Skeletal muscle cell (primary cell): ENCODE results near the gene CCDC201.
A peak's percentile ranks its signal among the peaks of the same experiment; 100 is the strongest.

Experiments used
- DNase-seq: peaks from one replicate; pipeline ENCODE4 v3.0.0-alpha.2; 2010; ENCODE audit warnings: low read depth
- H3K4me3 ChIP-seq: 2 replicates; pipeline ENCODE4 v1.5.1; 2011; ENCODE audit warnings: low read depth, mild to moderate bottlenecking, control low read depth, low read length, moderate library complexity

The CCDC201 gene

DNA sequence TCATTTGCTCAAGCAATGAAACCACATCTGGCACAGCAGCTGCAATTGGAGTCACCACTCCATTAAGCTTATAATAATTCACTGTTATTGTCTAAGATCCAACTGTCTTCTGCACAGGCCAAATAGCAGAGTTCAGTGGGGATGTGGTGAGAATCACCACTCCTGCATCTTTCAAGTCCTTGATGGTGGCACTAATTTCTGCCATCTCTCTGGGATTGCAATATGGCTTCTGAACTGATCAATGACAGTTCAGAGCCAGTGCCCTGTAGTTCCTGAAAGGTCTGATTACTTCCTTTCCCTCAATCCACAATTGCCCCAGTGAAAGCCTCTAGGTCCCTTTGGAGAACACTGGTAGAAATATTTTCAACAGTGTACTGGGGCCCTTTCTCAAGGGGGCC, 21.8 kb upstream of the CCDC201 start:
- DNase-seq, result no peak
- H3K4me3 ChIP-seq, result no peak overlapping the region

DNA sequence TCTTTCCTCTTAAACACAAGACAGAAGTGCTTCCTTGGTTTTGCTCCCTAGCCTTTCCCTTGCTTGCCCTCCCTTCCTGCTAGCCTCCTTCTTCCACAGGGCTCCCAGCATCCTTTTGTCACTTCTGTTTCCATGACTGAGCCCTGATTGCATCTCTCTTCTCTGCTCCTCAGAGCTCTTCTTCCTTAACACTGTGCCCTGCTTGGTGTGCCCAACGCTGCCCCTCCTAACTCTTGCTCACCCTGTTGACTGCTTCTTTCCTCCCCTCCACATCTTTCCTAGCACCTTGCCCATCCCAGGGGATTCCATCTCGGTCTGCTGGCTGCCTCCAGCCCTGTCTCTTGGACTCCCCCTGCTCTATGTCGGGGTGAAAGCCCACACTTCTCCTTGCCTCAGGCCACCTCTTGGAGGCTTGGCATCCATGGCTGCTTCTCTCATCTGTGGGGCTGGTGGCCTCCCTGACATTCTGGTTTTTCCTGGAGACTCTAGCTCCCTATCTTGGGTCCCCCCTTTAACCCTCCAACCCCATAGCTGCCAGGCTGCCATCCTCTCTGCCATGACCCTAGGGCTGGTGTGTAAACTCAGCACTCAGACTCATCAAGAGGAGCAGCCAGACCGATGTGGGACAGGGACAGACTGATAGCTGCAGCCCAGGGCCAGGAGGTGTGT, 21.2 kb upstream of the CCDC201 start:
- no peak for DNase-seq

DNA sequence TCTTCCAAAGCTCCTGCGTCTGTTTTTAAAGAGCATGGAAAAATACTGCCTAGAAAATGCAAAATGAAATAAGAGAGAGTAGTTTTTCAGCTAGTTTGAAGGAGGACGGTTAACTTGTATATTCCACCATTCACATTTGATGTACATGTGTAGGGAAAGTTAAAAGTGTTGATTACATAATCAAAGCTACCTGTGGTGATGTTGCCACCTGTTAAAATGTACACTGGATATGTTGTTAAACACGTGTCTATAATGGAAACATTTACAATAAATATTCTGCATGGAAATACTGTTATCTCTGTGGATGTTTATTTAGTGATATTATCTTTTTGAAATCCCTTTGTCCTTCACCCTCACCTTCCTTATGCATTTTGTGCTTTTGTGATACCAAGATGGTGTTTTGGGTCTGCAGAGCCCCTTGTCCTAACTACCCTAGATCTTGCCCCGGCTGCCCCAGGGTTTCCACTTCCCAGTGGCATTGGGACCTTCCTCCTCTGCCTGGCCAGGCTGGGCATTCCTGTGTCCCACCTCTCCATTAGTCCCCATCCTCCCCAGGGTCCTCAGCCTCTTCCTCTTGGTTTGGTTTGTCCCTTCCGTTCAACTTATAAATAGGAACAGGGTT, 20.6 kb upstream of the CCDC201 start:
- no peak overlapping the region for H3K4me3 ChIP-seq
- DNase-seq, result no peak

More for the DNA sequence above, 21.2 kb upstream of the CCDC201 start:
- no peak overlapping the region for H3K4me3 ChIP-seq

DNA sequence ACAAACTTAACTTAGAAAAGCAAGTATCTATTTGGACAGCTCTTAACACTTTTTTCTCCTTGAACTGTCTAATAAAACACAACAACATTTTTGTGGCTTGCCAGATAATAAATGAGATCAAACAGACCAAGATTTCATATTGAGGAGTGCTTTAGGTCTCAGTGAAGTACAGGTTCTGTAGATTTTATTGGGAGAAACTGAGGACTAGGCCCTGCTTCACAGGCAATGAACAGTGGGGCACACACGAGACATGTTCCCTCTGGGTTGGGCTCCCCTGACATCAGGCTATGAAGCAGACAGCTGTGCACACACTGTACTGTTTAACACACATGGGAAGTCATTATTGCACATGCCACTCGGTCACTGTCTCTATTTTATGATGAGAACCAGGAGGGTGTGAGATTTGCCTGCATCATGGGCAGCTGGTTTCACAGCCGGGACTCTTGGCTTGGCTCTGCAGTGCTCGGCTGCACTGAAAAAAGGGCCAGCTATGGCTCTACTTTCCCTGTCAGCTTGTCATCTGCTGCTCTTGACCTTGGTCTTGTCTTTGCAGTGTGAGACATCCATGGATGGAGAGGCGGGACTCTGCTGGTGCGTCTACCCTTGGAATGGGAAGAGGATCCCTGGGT, 19.6 kb upstream of the CCDC201 start:
- no peak overlapping the region for H3K4me3 ChIP-seq
- no peak for DNase-seq

DNA sequence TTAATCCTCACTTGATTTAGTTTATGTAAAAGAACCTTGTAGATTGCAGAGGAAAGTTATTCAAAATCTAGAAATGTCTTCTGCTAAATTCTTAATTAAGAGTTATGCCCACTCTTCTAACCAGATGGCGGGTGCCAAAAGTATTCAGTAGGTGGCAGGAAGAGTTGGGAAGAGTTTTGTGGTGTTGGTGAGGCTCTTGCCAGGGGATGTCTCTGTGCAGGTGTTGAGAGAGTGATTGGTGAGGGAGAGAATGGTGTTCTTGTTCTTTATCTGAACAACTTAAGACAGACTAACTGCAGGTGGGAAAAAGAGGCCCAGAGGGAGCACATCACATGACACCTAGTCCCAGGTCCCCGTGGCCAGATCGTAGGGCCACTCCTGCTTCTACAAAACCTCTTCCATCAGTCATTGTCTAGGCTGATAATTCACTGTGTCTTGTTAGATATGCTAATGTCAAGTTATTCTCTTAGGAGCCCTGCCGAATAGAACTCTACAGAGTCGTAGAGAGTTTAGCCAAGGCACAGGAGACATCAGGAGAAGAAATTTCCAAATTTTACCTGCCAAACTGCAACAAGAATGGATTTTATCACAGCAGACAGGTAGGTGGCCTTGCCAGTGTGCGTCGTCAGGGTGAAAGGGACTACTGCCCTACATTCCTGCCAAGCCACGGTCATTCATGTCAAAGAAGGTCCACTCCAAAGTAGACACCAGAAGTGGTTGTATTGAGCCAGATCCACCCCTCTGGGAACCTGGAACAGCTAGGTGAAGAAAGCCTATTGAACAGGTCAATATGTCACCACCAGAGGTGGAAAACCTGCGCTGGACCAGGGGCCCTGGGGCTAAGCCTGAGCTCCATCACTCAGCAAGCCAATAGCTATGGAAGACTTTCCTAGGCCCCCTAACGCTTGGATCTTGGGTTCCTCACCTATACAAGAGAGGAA, 18.9 kb upstream of the CCDC201 start:
- DNase-seq, result no peak
- no peak overlapping the region for H3K4me3 ChIP-seq

DNA sequence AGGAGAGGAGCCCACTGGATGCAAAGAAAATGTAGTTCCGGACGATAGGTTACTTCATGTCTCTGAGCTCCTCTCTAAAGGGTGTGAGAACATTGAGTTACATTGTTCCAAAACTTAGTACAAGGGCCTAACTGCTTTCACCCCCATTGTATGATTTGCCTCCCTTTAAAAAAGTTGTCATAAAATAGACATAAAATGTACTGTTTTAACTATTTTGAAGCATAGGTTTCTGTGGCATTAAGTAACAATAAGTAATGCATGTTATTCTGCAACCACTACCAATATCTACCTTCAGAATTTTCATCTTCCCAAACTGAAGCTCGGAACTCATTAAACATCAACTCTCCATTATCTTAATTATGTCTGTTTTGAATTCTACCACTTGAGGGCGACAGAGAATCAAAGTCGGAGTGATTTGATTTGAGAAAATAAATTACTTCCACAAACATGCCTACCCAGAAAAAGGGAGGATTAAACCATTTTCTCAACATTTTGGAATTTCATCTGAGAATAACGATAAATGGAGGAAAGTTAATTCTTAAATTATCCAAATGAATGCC, 18.1 kb upstream of the CCDC201 start:
- no peak overlapping the region for H3K4me3 ChIP-seq
- no peak for DNase-seq

DNA sequence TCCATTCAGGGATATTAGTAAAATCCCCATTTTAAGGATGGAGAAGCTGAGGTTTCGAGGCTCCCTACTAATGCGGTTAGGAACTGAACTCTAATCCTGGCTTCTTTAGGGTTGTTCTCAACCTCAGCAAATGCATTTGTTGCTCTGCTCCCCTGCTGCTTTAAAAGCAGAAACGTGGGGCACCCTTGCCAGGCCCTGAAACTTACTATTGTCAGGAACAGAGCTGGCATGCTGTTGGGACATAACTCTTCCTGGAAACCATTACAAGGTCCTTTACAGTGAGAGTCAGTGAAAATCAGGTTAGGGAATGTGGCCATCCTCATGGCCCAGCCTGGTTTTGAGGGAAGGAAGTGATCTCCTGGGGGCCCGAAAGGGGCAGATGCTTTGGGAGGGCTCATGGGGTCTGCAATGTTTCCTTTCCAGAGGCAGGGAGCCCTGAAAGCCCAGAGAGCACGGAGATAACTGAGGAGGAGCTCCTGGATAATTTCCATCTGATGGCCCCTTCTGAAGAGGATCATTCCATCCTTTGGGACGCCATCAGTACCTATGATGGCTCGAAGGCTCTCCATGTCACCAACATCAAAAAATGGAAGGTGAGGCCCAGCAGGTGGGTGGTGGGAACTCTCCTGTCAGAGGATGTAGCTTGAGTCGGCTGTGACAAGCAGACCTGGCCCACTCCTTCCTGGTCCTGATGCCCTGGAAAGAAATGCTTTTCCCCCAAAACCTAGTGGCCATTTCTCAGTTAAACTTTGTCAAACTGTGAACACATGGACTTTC, 17.4 kb upstream of the CCDC201 start:
- DNase-seq, result no peak

DNA sequence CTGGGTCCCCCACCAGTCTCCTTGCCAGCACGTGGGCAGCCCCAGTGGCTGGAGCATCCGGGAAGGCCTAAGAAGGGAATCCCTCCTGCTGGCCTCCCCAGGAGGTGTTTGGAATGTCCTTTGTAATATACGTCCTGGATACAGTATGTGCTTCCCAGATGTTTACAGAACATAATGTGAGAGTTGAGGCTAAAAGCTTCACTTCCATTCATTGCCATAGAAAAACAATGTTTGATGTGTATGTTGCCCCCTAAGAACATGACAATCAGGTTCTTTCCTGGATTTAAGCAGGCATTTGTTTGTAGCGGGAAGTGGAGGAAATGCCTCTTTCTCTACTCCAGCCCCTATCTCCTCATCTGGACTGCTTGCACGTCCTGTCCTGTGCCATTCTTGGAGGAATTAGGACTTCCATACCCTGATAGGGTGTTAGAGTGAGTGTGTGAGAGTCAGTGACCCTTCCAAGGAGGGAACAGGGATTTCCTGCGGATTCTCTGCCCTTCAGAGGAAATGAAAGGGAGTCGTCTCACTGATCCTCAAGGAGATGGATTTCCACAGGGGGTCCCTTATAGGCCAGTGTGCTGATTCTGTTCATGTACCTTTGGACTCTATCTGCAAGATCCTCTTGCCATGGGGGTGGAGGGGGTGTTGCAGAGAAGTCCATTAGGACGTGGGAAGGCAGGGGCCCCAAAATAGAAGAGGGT, 16.6 kb upstream of the CCDC201 start:
- no peak overlapping the region for H3K4me3 ChIP-seq
- no peak for DNase-seq

More for the DNA sequence above, 17.4 kb upstream of the CCDC201 start:
- no peak overlapping the region for H3K4me3 ChIP-seq

DNA sequence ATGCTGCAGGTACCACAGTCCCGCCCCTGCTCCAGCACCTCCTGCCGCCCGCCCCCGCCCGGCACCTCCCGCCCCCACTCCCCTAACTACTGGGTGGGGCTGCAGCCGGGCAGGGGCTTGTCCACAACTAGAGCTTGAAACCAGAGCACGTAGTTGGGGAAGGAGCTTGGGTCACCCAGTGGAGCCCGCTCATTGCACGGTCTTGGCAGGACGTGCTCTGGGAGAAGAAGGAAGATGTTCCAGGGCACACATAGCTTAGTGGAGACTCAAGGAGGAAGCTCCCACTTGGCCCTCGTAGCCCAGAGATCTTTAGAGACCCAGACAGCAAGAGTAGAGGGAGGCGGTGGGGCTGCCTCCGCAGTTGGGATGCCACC, 16.1 kb upstream of the CCDC201 start:
- peak overlapping the region; percentile 41 for H3K4me3 ChIP-seq
- no peak for DNase-seq

DNA sequence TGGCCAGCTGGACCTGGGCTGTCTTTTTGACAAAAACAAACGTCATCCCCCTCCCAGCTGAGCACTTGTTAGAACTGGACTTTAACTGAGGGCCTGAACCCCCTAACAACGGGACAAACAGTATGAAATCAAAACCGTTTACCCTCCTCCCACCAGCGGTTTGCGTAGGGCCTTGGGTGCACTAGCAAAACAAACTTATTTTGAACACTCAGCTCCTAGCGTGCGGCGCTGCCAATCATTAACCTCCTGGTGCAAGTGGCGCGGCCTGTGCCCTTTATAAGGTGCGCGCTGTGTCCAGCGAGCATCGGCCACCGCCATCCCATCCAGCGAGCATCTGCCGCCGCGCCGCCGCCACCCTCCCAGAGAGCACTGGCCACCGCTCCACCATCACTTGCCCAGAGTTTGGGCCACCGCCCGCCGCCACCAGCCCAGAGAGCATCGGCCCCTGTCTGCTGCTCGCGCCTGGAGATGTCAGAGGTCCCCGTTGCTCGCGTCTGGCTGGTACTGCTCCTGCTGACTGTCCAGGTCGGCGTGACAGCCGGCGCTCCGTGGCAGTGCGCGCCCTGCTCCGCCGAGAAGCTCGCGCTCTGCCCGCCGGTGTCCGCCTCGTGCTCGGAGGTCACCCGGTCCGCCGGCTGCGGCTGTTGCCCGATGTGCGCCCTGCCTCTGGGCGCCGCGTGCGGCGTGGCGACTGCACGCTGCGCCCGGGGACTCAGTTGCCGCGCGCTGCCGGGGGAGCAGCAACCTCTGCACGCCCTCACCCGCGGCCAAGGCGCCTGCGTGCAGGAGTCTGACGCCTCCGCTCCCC, 15.5 kb upstream of the CCDC201 start, which contains the start of gene IGFBP1:
TSS of gene IGFBP1 (plus strand) at position 304 of the 808 bp plus-strand sequence. CDS start at position 469, 165 bp downstream.
- no peak for DNase-seq
- H3K4me3 ChIP-seq, result peak within 1 kb of the TSS; percentile 41

DNA sequence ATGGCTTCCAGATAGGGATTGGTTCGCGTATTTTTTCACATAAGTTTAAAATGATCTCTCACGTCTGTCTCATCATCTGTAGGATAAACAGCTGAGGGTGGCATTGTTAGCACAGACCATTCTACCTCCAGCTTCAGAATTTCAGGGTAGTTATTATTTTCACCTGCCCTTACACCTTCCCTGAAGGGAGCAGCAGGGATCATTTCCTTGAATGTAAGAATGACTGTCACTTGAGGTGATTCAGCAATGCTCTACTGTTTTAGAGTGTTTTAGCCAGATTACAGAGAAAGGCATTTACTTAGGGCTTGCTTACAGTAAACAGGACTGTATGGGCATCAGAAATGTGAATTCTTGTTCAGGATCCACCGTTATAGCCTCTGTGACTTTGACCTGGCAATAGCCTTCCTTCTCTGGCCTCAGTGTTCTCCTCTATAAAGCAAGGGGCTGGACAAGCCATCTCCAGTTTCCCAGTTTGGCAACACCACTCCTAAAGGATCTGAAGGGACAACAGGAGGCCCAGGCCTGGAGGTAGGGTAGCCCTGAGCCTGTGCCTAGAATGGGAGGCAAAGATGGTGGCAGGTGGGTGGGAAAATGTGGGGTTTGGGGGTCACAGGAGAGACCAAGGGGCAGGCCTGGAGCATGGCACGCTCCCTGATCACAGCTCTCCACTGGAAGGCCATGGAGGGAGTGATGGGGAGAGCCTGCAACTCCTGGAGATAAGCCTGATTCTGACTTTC, 14.2 kb upstream of the CCDC201 start:
- H3K4me3 ChIP-seq, result no peak overlapping the region
- DNase-seq, result no peak

DNA sequence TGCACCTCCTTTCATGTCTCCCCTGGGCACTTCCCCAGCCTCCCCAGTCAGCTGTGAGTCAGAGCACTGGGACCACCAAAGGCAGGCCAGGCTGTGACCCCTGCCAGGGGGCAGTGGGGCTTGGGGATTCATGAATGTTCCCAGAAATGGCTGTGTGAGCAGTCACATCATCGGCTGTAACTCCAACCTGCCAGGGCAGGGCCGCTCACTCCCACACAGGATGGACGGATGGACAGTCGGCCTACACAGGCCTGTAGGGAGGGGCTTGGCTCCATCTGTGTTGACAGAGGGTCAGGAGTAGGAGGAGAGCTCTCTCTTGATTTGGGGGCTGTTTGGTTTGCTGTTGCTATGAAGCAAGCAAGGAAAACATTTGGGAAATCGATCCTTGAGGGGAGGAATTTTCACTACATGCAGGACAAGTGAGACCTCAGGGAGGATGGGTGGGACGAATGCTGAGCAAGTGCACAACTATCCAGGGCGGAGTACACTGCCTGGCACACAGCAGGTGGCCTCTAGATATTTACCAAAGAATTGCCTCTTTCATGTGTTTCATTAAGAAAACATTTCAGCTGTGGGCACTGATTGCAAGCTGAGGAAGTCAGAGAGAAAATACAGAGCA, 12.5 kb upstream of the CCDC201 start:
- H3K4me3 ChIP-seq, result no peak overlapping the region
- DNase-seq, result no peak

DNA sequence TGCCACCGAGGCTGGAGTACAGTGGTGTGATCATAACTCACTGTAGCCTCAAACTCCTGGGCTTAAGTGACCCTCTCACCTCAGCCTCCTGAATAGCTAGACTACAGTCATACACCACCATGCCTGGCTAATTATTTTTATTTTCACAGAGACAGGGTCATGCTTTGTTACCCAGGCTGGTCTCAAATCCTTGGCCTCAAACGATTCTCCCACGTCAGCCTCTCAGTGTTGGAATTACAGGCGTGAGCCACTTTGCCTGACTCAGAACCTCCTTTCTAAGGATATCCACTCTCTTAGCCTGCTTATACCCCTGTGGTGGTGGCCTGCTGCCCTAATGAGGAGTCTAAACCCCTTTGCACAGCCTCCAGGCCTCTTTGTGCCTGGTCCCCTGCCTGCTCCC, 11.3 kb upstream of the CCDC201 start:
- DNase-seq, result no peak
- no peak overlapping the region for H3K4me3 ChIP-seq

DNA sequence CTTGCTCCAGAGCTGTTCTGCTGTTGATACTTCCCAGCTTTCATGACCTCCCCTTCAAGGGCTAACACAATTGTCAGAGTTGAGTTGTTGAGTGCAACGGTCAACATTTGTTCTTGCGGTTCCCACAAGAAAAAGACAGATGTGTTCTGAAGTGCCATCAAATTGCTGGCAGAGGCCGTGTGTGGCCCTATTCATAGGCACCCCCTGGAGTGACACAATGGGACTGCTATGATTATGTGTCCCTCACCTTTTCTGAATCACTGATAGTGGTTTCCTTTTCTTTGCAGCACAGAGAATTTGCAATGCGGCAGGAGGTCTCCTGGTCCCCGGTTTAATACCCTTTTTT, 9.6 kb upstream of the CCDC201 start:
- no peak for DNase-seq

DNA sequence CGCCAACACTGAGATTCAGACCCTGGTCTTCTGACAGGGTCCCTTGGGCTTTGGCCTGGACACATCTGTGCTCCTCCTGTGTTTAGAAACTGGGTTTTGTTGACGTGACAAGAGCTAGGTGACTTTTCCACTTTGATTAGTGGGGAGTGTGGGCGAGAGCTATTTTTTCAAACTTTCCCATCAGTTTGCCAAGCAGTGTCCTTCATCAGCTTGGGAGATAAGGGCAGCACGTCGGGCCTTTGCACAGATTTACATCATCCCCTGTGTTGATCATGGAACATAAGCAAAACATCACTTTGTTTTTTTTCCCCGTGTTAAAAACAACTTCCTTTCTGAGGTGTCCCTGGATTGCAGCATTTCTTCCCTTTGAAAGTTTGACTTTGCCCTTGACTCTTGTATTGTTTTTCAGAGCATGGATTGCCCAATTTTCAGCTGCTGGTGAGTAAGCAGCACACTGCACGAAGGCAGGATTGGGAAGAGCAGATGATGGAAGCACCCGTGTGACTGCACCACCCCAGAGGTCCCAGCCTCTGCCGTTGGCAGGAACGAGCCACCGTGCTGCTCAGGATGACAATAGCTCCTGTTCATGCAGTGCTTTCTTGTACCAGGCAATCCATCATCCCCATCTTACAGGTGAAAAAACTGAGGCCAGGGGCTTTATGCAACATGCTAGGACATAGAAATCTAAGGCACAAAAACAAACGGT, 9.0 kb upstream of the CCDC201 start:
- no peak overlapping the region for H3K4me3 ChIP-seq
- peak; percentile 76 for DNase-seq

More for the DNA sequence above, 9.6 kb upstream of the CCDC201 start:
- H3K4me3 ChIP-seq, result no peak overlapping the region

DNA sequence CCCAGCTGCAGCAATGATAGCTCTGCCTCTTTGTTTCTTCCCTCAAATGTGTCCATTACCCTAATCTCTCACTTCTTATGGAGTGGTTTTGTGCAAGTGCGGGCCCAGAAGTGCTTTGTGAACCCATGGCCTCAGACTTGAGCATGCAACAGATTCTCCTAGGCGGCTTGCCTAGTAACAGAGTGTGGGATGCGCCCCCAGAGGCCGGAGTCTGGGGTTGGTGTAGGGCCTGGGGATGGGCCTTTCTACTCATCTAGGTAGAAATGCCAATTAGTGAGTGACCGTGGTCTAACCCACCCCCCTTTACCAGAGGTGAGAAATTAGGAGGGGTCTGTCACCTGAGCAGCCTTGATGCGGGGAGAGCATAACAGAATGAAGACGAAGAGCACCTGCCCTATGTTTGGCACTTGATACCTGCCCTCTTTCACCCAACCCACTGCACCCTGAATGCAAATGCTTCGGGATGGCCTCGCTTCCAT, 8.4 kb upstream of the CCDC201 start:
- H3K4me3 ChIP-seq, result no peak overlapping the region
- no peak for DNase-seq
